ENCODE data around the gene PCED1A. TPM values are rescaled to one million over a fixed set of nuclear protein-coding genes. Genes with fewer than 3 reads are reported as not detected.

The PCED1A gene
- total and polyA plus RNA-seq, 2 donors (not counting 3 experiments of a cell fraction or from before 2014, with no cell fraction given): 20.1 to 32.0 TPM

DNA sequence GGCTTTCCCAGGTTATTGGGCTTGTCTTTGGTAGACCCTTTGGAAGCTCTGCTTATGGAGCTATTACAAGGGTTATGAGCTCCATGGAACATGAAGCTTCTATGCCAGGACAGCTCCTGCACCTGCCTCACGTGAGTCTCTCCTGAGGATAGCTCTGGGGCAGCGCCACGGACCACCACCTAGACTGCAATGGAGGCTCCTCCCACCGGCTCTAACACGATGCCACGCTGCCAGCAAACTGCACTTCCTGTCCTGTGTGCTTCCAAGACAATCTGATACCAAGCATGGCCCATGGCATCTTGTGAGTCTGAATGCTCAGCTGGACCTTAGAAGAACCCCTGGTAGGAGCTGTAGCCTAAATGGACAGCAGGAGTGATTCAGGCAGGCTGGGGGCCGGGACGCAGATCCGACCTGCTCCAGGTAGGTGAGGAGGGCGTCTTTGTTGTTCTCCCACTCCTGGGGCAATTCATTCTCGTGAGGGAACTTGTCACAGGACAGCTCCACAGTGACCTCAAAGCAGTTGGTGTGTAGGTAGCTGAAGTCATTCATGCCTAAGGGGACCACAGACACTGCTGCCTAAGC, 45.5 kb downstream of the PCED1A start:
- no peaks in the 10 kb centered on the region for H4K20me1 ChIP-seq (replicated peaks; ENCODE audit: control insufficient read depth, extremely low read depth, insufficient read depth, low read length)
- no peak overlapping the region for H3K27ac ChIP-seq (ENCODE audit: insufficient read depth, low read depth, low read length)
- no peak overlapping the region for H3K4me3 ChIP-seq (replicated peaks in 1 of 3; ENCODE audit: insufficient read depth in 1 of 3, low read depth in 1 of 3, low read length in 3 of 3)
- H3K4me2 ChIP-seq (ENCODE audit: insufficient read depth, low read length): no peak overlapping the region
- ChIA-PET CTCF (no interaction called here), POLR2A (no interaction called here)
- H3K27me3 ChIP-seq (ENCODE audit: control insufficient read depth in 2 of 2, insufficient read depth in 2 of 2, low read length in 2 of 2): peaks cover 8 to 11% of the 10 kb centered on the region in 2 experiments
- no peaks in the 10 kb centered on the region for H3K4me1 ChIP-seq (ENCODE audit: control insufficient read depth, extremely low read depth, insufficient read depth, low read length)
- H3K9me1 ChIP-seq (replicated peaks; ENCODE audit: control insufficient read depth, extremely low read depth, insufficient read depth, low read length): no peaks in the 10 kb centered on the region
- BruUV-seq (replicated peaks): no TSS peak
- no peak for DNase-seq (ENCODE audit: low read depth, low spot score)
- no peak overlapping the region for H3K9ac ChIP-seq (replicated peaks; ENCODE audit: extremely low read depth, insufficient read depth, low read length)
- dilution Hi-C loops (cut with MboI; ENCODE audit: extremely low pct_ligation_motif_present, low sequenced_read_pairs) (no loop called here), intact Hi-C loops (cut with micrococcal nuclease) (no loop called here)
- no peaks in the 10 kb centered on the region for H3K36me3 ChIP-seq (ENCODE audit: control insufficient read depth in 2 of 2, extremely low read depth in 1 of 2, insufficient read depth in 2 of 2, low read length in 2 of 2)
- TF ChIP-seq POLR2A (IDR thresholded peaks at IDR 0.05; ENCODE audit: low read depth, low read length): no peak
- TF ChIP-seq, protein P1, sequence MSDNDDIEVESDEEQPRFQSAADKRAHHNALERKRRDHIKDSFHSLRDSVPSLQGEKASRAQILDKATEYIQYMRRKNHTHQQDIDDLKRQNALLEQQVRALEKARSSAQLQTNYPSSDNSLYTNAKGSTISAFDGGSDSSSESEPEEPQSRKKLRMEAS (IDR thresholded peaks at IDR 0.05; ENCODE audit: insufficient read depth, insufficient read length): no peak
- no peak for TF ChIP-seq MYC (IDR thresholded peaks at IDR 0.05; ENCODE audit: low read depth, low read length)
- TF ChIP-seq EZH2 (IDR thresholded peaks at IDR 0.05; ENCODE audit: borderline replicate concordance, low read depth, low read length, severe bottlenecking): no peak
- TF ChIP-seq, protein P2, sequence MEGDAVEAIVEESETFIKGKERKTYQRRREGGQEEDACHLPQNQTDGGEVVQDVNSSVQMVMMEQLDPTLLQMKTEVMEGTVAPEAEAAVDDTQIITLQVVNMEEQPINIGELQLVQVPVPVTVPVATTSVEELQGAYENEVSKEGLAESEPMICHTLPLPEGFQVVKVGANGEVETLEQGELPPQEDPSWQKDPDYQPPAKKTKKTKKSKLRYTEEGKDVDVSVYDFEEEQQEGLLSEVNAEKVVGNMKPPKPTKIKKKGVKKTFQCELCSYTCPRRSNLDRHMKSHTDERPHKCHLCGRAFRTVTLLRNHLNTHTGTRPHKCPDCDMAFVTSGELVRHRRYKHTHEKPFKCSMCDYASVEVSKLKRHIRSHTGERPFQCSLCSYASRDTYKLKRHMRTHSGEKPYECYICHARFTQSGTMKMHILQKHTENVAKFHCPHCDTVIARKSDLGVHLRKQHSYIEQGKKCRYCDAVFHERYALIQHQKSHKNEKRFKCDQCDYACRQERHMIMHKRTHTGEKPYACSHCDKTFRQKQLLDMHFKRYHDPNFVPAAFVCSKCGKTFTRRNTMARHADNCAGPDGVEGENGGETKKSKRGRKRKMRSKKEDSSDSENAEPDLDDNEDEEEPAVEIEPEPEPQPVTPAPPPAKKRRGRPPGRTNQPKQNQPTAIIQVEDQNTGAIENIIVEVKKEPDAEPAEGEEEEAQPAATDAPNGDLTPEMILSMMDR (IDR thresholded peaks at IDR 0.05; ENCODE audit: extremely low read depth in 1 of 2, insufficient read depth in 1 of 2, low read depth in 1 of 2, low read length in 2 of 2): no peak
- no peak overlapping the region for H2AFZ ChIP-seq (ENCODE audit: low read depth, low read length)
- no peak for FAIRE-seq
- H3K79me2 ChIP-seq (ENCODE audit: control insufficient read depth, insufficient read depth, low read length): no peaks in the 10 kb centered on the region
- no peaks in the 10 kb centered on the region for H3K9me3 ChIP-seq (replicated peaks; ENCODE audit: control insufficient read depth, insufficient read depth, low read length)

All from endothelial cell of umbilical vein (primary cell).